HCT116 (cell line): ENCODE measurements around the gene ANKRD63. TPM values are rescaled to one million over a fixed set of nuclear protein-coding genes. Genes with fewer than 3 reads are reported as not detected.

Experiments
- ATAC-seq: fragments of 200-7000 bp; cut with Tn5 transposase; 2 replicates; pipeline ENCODE4 v1.9.1; 2020; ENCODE audit warnings: mild to moderate bottlenecking, moderate library complexity
- BruUV-seq: library from RNA; stranded (reverse); fragments of 400-500 nt; replicated peaks from 2 replicates; lab custom pipeline; 2021; lab: Mats Ljungman, UMichigan
- CTCF ChIA-PET: fragments of 300-600 bp; sonication (Branson Sonifier 250); formaldehyde crosslinking; loops from one replicate; lab custom pipeline; 2021; ENCODE audit warnings: antibody characterized with exemption; lab: Charles Lee
- POLR2A ChIA-PET: fragments of 300-600, 350-600 bp; sonication (Branson Sonifier 250); formaldehyde crosslinking; loops from one replicate; lab custom pipeline; 2021; ENCODE audit warnings: antibody characterized with exemption; lab: Charles Lee
- RAD21 ChIA-PET, 2 experiments: fragments of 300-600 bp; sonication (Branson Sonifier 250); formaldehyde crosslinking; loops; one replicate each; lab custom pipeline; 2023; ENCODE audit warnings: low total read pairs in 2 of 2; ENCODE audit not compliant: uncharacterized antibody in 2 of 2, unreplicated experiment in 2 of 2, low non-redundant PET in 1 of 2; lab: Charles Lee
- DNase-seq: peaks from one replicate; pipeline ENCODE4 v3.0.0-alpha.2; 2010; ENCODE audit warnings: low read depth, low spot score
- H2AFZ ChIP-seq: fragments of 200-600 bp; shearing (Covaris generic), sonication (generic); 2 replicates; pipeline ENCODE4 v1.6.1; 2017; ENCODE audit warnings: low read depth, mixed run types, mixed read lengths, antibody characterized with exemption, low read length; ENCODE audit not compliant: poor library complexity, severe bottlenecking
- H3K27ac ChIP-seq: 2 replicates; pipeline ENCODE4 v1.5.1; 2012; ENCODE audit warnings: low read depth, low read length
- H3K27me3 ChIP-seq: fragments of 200-600 bp; sonication (generic); 2 replicates; pipeline ENCODE4 v1.6.1; 2016; ENCODE audit warnings: mixed run types, low read length, mixed read lengths; ENCODE audit not compliant: insufficient read depth
- H3K36me3 ChIP-seq, 2 experiments: fragments of 200-500 bp in 1 of 2; fragments of 200-600 bp in 1 of 2; sonication (Bioruptor generic) in 1 of 2; sonication (generic) in 1 of 2; 2 replicates each; pipeline versions ENCODE4 v1.5.1 to v1.6.1; 2014 to 2016; ENCODE audit warnings: low read length in 2 of 2, inconsistent platforms in 1 of 2, mixed read lengths in 1 of 2, mixed run types in 1 of 2; ENCODE audit not compliant: insufficient read depth in 2 of 2, control insufficient read depth in 1 of 2
- H3K4me1 ChIP-seq, 2 experiments: fragments of 200-600 bp in 1 of 2; sonication (generic) in 1 of 2; 2 replicates each; pipeline versions ENCODE4 v1.5.1 to v1.6.1; 2012 to 2017; ENCODE audit warnings: low read length in 2 of 2, inconsistent platforms in 1 of 2, mild to moderate bottlenecking in 1 of 2, mixed read lengths in 1 of 2, mixed run types in 1 of 2, moderate library complexity in 1 of 2; ENCODE audit not compliant: insufficient read depth in 2 of 2, control insufficient read depth in 1 of 2
- H3K4me2 ChIP-seq: fragments of 200-600 bp; sonication (generic); 2 replicates; pipeline ENCODE4 v1.6.1; 2017; ENCODE audit warnings: mixed run types, low read length, mixed read lengths
- H3K4me3 ChIP-seq, 2 experiments: fragments of 200-600 bp in 1 of 2; sonication (generic) in 1 of 2; replicated peaks in 1 of 2; 2 replicates each; pipeline ENCODE4 v1.5.1; 2011 to 2016; ENCODE audit warnings: low read length in 2 of 2, control low read depth in 1 of 2, low read depth in 1 of 2, mild to moderate bottlenecking in 1 of 2, mixed read lengths in 1 of 2, mixed run types in 1 of 2
- H3K79me2 ChIP-seq: fragments of 200-600 bp; sonication (generic); 2 replicates; pipeline ENCODE4 v1.6.1; 2017; ENCODE audit warnings: mild to moderate bottlenecking, mixed run types, low read length, moderate library complexity, mixed read lengths; ENCODE audit not compliant: insufficient read depth
- H3K9ac ChIP-seq: fragments of 200-600 bp; sonication (generic); 2 replicates; pipeline ENCODE4 v1.6.1; 2016; ENCODE audit warnings: low read length, mixed read lengths
- H3K9me2 ChIP-seq: fragments of 200-600 bp; sonication (generic), shearing (Covaris generic); 2 replicates; pipeline ENCODE4 v1.6.1; 2017; ENCODE audit warnings: mixed run types, mild to moderate bottlenecking, moderate library complexity; ENCODE audit not compliant: insufficient read depth
- H3K9me3 ChIP-seq, 2 experiments: fragments of 200-500 bp in 1 of 2; fragments of 200-600 bp in 1 of 2; sonication (Bioruptor generic) in 1 of 2; sonication (generic) in 1 of 2; 2 replicates each; pipeline ENCODE4 v1.6.1; 2014 to 2017; ENCODE audit warnings: low read length in 2 of 2, mixed read lengths in 2 of 2, inconsistent platforms in 1 of 2, low read depth in 1 of 2, mild to moderate bottlenecking in 1 of 2, mixed run types in 1 of 2, moderate library complexity in 1 of 2; ENCODE audit not compliant: control insufficient read depth in 1 of 2, insufficient read depth in 1 of 2
- H4K20me1 ChIP-seq: fragments of 200-600 bp; sonication (generic), shearing (Covaris generic); 2 replicates; pipeline ENCODE4 v1.6.1; 2017; ENCODE audit warnings: mixed run types, mild to moderate bottlenecking, moderate library complexity; ENCODE audit not compliant: insufficient read depth
- EZH2 ChIP-seq: fragments of 200-600 bp; sonication (generic); IDR thresholded peaks from 2 replicates; pipeline ENCODE4 v1.6.1; 2017; ENCODE audit warnings: antibody characterized with exemption, mixed run types
- SP1 ChIP-seq: IDR thresholded peaks from 2 replicates; pipeline ENCODE4 v1.6.1; 2012; ENCODE audit warnings: low read depth
- TCF7L2 ChIP-seq: IDR thresholded peaks from 2 replicates; pipeline ENCODE4 v1.7.0; 2011; ENCODE audit warnings: borderline replicate concordance, inconsistent platforms; ENCODE audit not compliant: insufficient read depth, insufficient read length; ENCODE audit errors: extremely low read depth
- YY1 ChIP-seq: IDR thresholded peaks from 2 replicates; pipeline ENCODE4 v1.6.1; 2011; ENCODE audit warnings: low read length, low read depth, moderate library complexity, mild to moderate bottlenecking; ENCODE audit not compliant: insufficient replicate concordance; ENCODE audit errors: extremely low read depth
- ZBTB33 ChIP-seq: IDR thresholded peaks from 2 replicates; pipeline ENCODE4 v1.6.1; 2011; ENCODE audit warnings: mild to moderate bottlenecking, low read length, moderate library complexity; ENCODE audit not compliant: insufficient replicate concordance; ENCODE audit errors: extremely low read depth
- intact Hi-C: fragments of 100-400 bp; cut with micrococcal nuclease; formaldehyde crosslinking; loops from 2 replicates; pipeline ENCODE4 v1.10.0; 2022
- total RNA-seq: library from RNA; stranded (reverse); gene quantifications from one replicate; pipeline ENCODE4 v1.2.1, GENCODE V29; 2021; ENCODE audit not compliant: unreplicated experiment

The ANKRD63 gene
- total RNA-seq, 1 experiment from 2014 or later: 0.89 TPM

GRCh38 chr15:40247406-40247971 lies 35.4 kb downstream of the ANKRD63 start:
- H3K79me2 ChIP-seq: no peaks in the 10 kb centered on the region
- ChIA-PET RAD21 (no interaction called here), POLR2A (interaction anchor here (1.1 kb wide), 1 partner anchor 9 kb away, joined by 3 read pairs; the partner anchor contains the start of gene PAK6), CTCF (interaction anchor here (1.3 kb wide), 1 partner anchor 32 kb away, joined by 3 read pairs; no protein-coding TSS in a partner anchor)
- no peak overlapping the region for H2AFZ ChIP-seq
- no peaks in the 10 kb centered on the region for H3K27me3 ChIP-seq
- TF ChIP-seq EZH2: no peak
- TF ChIP-seq ZBTB33: no peak
- TF ChIP-seq SP1: no peak
- TF ChIP-seq YY1: no peak
- TF ChIP-seq TCF7L2: no peak
- H3K9me3 ChIP-seq: no peaks in the 10 kb centered on the region
- ATAC-seq: no peak
- H3K27ac ChIP-seq: no peak overlapping the region
- no peaks in the 10 kb centered on the region for H4K20me1 ChIP-seq
- no peak overlapping the region for H3K4me3 ChIP-seq
- no TSS peak for BruUV-seq
- no peak for DNase-seq
- no peaks in the 10 kb centered on the region for H3K9me2 ChIP-seq
- no peaks in the 10 kb centered on the region for H3K36me3 ChIP-seq
- H3K4me1 ChIP-seq: peaks cover 4 to 32% of the 10 kb centered on the region in 2 experiments
- H3K4me2 ChIP-seq: no peak overlapping the region
- H3K9ac ChIP-seq: no peak overlapping the region
- intact Hi-C loops: no loop called here
